ENCODE data around the gene GPR153. TPM values are rescaled to one million over a fixed set of nuclear protein-coding genes. Genes with fewer than 3 reads are reported as not detected.

The GPR153 gene
- polyA plus RNA-seq, 3 donors = 0.04 to 0.69 TPM; not detected in 1

Other genes with a start within 250 kb of the GPR153 start
- 100 to 1,000 TPM in 1 of 3 donors, 10 to 100 TPM in 2; 11.5 to 178 (median 22.7) TPM for gene KCNAB2, start 215.2 kb downstream of the GPR153 start, polyA plus RNA-seq
- gene CHD5, start 80.8 kb downstream of the GPR153 start, polyA plus RNA-seq = under 1 TPM in 1 of 3 donors, not detected in 2; 0.07 TPM
- gene RPL22, start 61.5 kb downstream of the GPR153 start, polyA plus RNA-seq = 10 to 100 TPM; 62.6 to 97.2 (median 65.6) TPM
- gene RNF207, start 55.0 kb downstream of the GPR153 start, polyA plus RNA-seq = 1 to 10 TPM in 1 of 3 donors, under 1 TPM in 1, not detected in 1; 0.10 to 7.7 TPM
- gene ICMT, start 25.1 kb downstream of the GPR153 start, polyA plus RNA-seq = 10 to 100 TPM in 2 of 3 donors, 1 to 10 TPM in 1; 6.4 to 17.3 (median 17.0) TPM
- not detected for gene HES3, start 16.9 kb downstream of the GPR153 start, polyA plus RNA-seq
- gene ACOT7, start 132.7 kb upstream of the GPR153 start, polyA plus RNA-seq = 1 to 10 TPM in 2 of 3 donors, under 1 TPM in 1; 0.63 to 4.3 (median 1.4) TPM
- gene HES2, start 158.8 kb upstream of the GPR153 start, polyA plus RNA-seq = not detected
- gene ESPN, start 163.7 kb upstream of the GPR153 start, polyA plus RNA-seq = not detected
- 1 to 10 TPM in 1 of 3 donors, under 1 TPM in 2; 0.33 to 3.0 (median 0.48) TPM for gene TNFRSF25, start 205.1 kb upstream of the GPR153 start, polyA plus RNA-seq
- gene PLEKHG5, start 230.6 kb upstream of the GPR153 start, polyA plus RNA-seq = under 1 TPM in 1 of 3 donors, not detected in 2; 0.03 TPM

Measured in CD14-positive monocyte (primary cell).